Hematopoietic multipotent progenitor cell treated with erythropoietin and hydrocortisone succinate and interleukin-3 and kit ligand, for 6 days (in vitro differentiated cells): Measurements from ENCODE around the gene MBD3L2.

Experiments
- DNase-seq: peaks from one replicate; pipeline ENCODE4 v3.0.0-alpha.2; 2015

The MBD3L2 gene

DNA sequence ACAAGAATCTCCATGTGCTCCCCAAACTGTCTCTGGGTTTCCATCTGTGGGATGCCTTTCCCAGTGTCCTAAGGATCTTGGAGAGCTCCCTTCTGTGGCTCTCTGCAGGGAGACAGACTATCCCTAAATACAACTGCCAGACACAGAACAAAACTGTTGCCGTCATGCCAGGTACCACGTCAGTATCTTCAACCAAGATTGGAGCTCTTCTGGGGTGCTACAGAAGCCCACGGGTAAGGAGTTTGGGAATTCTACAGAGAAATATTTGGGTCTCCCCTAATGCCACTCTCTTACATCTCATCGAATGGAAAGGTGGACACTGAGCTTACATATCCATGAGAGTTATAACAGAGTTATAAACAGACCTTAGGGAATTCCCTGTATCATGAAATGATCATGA, 14.2 kb downstream of the MBD3L2 start:
- DNase-seq, result no peak

- DNase-seq, result no peak
Observed at GRCh38 chr19:7063764-7064418, 14.8 kb downstream of the MBD3L2 start.

- DNase-seq, result peak; percentile 51
Observed at GRCh38 chr19:7067122-7067521, 18.0 kb downstream of the MBD3L2 start.

- DNase-seq, result no peak
Observed at GRCh38 chr19:7067716-7068115, 18.6 kb downstream of the MBD3L2 start.

GRCh38 chr19:7068599-7068998, 19.5 kb downstream of the MBD3L2 start:
- no peak for DNase-seq

- DNase-seq, result peak; percentile 99
Observed at GRCh38 chr19:7069042-7069903, 20.2 kb downstream of the MBD3L2 start, which contains the start of gene ZNF557. ZNF557 (plus strand) TSS chr19:7069703; CDS start chr19:7075075, 5,372 bp downstream.

- peak; percentile 49 for DNase-seq
Observed at GRCh38 chr19:7069904-7070226, 20.7 kb downstream of the MBD3L2 start.

DNA sequence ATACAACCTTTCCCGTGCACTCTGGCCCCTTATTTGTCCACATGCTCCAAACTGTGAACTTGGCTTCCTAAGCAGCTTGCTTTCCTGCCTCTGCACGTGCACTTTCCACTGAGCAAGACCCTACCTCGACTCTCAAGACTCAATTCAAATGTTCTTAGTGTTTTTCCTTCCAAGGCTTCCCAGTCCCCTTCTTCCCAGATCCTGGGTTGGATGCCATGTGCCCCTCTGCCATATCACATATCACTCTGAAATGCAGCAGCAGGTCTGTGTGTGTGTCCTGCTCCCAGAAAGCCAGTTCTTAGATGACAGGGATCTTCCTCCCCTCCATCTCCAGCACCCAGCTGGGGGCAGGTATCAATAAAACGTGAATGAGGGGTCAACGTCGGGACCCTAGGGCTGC, 23.4 kb downstream of the MBD3L2 start:
- DNase-seq, result no peak

- DNase-seq, result no peak
Observed at GRCh38 chr19:7074705-7075282, 25.7 kb downstream of the MBD3L2 start.

GRCh38 chr19:7076151-7076550, 27.0 kb downstream of the MBD3L2 start:
- DNase-seq, result no peak

DNA sequence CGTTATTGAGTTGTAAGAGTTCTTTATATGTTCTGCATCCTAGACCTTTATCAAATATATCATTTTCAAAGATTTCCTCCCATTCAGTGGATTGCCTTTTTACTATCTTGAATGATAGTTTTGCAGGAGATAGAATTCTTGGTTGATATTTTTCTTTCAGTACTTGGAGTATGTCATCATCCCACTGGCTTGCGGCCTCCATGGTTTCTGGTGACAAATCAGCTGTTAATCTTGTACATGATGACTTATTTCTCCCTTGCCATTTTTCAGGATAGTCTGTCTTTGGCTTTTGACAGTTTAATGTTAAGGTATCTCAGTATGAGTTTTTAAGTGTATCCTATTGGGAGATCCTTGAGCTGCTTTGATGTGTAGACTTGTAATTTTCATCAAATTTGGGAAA, 28.9 kb downstream of the MBD3L2 start:
- DNase-seq, result no peak

DNA sequence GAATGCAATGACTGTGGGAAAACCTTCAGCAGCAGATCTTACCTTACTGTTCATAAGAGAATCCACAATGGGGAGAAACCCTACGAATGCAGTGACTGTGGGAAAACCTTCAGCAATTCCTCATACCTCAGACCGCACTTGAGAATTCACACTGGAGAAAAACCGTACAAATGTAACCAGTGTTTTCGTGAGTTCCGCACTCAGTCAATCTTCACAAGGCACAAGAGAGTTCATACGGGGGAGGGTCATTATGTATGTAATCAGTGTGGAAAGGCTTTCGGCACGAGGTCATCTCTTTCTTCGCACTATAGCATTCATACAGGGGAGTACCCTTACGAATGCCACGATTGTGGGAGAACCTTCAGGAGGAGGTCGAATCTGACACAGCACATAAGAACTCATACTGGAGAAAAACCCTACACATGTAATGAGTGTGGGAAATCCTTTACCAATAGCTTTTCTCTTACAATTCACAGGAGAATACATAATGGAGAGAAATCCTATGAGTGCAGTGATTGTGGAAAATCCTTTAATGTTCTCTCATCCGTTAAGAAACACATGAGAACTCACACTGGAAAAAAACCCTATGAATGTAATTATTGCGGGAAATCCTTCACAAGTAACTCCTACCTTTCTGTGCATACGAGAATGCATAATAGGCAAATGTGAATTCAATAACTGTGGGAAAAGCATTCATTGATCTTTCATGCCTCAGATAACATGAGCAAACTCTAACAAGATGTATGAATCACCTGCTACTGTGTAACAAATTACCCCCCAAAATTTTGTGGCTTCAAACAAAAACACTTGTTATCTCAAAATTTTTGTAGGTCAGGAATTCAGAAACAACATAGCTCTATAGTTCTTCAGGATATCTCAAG, 34.2 kb downstream of the MBD3L2 start:
- DNase-seq, result peak; percentile 39

- DNase-seq, result no peak
Observed at GRCh38 chr19:7088999-7089398, 39.9 kb downstream of the MBD3L2 start.

- peak; percentile 18 for DNase-seq
Observed at GRCh38 chr19:7098096-7098495, 49.0 kb downstream of the MBD3L2 start.

GRCh38 chr19:7098701-7099596, 49.8 kb downstream of the MBD3L2 start:
- DNase-seq, result peak; percentile 95

DNA sequence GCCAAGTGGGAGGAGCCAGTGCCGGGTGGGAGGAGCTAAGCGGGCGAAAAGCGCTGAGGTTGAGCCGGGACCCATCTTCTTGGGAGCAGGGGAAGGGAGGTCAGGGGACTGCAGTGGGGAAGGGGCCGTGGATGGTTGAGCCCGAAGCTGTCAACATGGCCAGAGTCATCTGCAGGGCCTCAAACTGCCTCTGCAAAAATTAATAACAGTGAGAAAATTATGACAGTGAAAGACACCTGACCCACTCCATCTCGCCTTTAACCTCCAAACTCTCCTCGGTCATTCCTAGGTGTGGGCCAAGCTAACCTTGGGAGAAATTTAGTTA, 50.4 kb downstream of the MBD3L2 start:
- DNase-seq, result no peak
